Neural progenitor cell (in vitro differentiated cells): Measurements from ENCODE around the gene IQSEC1. TPM values are rescaled to one million over a fixed set of nuclear protein-coding genes. Genes with fewer than 3 reads are reported as not detected.

Experiments
- DNase-seq: peaks from one replicate; pipeline ENCODE4 v3.0.0-alpha.2; 2016; ENCODE audit warnings: low spot score
- H2AFZ ChIP-seq: fragments of 200-600 bp; sonication (generic); replicated peaks from 2 replicates; pipeline ENCODE4 v1.6.1; 2016; ENCODE audit warnings: antibody characterized with exemption
- H3F3A ChIP-seq: fragments of 200-600 bp; sonication (generic); 2 replicates; pipeline ENCODE4 v1.6.1; 2016; ENCODE audit warnings: antibody characterized with exemption, low read depth
- H3K27ac ChIP-seq: fragments of 200-600 bp; sonication (generic); 2 replicates; pipeline ENCODE4 v1.5.1; 2016; ENCODE audit warnings: mild to moderate bottlenecking
- H3K27me3 ChIP-seq: fragments of 200-600 bp; sonication (generic); 2 replicates; pipeline ENCODE4 v1.6.1; 2016; ENCODE audit warnings: mild to moderate bottlenecking, moderate library complexity
- H3K36me3 ChIP-seq: fragments of 200-600 bp; sonication (generic); 2 replicates; pipeline ENCODE4 v1.5.1; 2016
- H3K4me1 ChIP-seq: fragments of 200-600 bp; sonication (generic); 2 replicates; pipeline ENCODE4 v1.6.1; 2016; ENCODE audit warnings: mixed run types
- H3K4me2 ChIP-seq: fragments of 200-600 bp; sonication (generic); 2 replicates; pipeline ENCODE4 v1.6.1; 2016
- H3K4me3 ChIP-seq: fragments of 200-600 bp; sonication (generic); 2 replicates; pipeline ENCODE4 v1.5.1; 2016
- H3K79me2 ChIP-seq: fragments of 200-600 bp; sonication (generic); 2 replicates; pipeline ENCODE4 v1.6.1; 2016; ENCODE audit warnings: low read depth
- H3K9ac ChIP-seq: fragments of 200-600 bp; sonication (generic); 2 replicates; pipeline ENCODE4 v1.6.1; 2016
- H3K9me3 ChIP-seq: fragments of 200-600 bp; sonication (generic); 2 replicates; pipeline ENCODE4 v1.5.1; 2016; ENCODE audit warnings: low read depth
- H4K20me1 ChIP-seq: fragments of 200-600 bp; sonication (generic); 2 replicates; pipeline ENCODE4 v1.6.1; 2016; ENCODE audit warnings: low read depth
- H3K27ac Mint-ChIP-seq: 3 replicates; pipeline ENCODE4 v1.8.0; 2021; ENCODE audit warnings: mixed read lengths
- H3K27me3 Mint-ChIP-seq: 2 replicates; pipeline ENCODE4 v1.8.0; 2022; ENCODE audit warnings: low read depth, mild to moderate bottlenecking, inconsistent platforms, moderate library complexity, mixed read lengths; ENCODE audit not compliant: insufficient read depth
- H3K36me3 Mint-ChIP-seq: 3 replicates; pipeline ENCODE4 v1.8.0; 2021; ENCODE audit warnings: mixed read lengths
- H3K4me1 Mint-ChIP-seq: 3 replicates; pipeline ENCODE4 v1.8.0; 2021; ENCODE audit warnings: mixed read lengths
- H3K4me3 Mint-ChIP-seq: 3 replicates; pipeline ENCODE4 v1.8.0; 2021; ENCODE audit warnings: mild to moderate bottlenecking, moderate library complexity, mixed read lengths
- H3K9me3 Mint-ChIP-seq: 3 replicates; pipeline ENCODE4 v1.8.0; 2020; ENCODE audit warnings: mixed read lengths
- CTCF ChIP-seq: fragments of 200-600 bp; sonication (generic); IDR thresholded peaks from 2 replicates; pipeline ENCODE4 v1.5.1; 2017; ENCODE audit warnings: antibody characterized with exemption, mild to moderate bottlenecking
- EZH2 ChIP-seq: fragments of 200-600 bp; sonication (generic); IDR thresholded peaks from 2 replicates; pipeline ENCODE4 v1.6.1; 2017; ENCODE audit warnings: antibody characterized with exemption, mild to moderate bottlenecking, moderate library complexity
- EZH2phosphoT487 ChIP-seq: fragments of 200-600 bp; sonication (generic); IDR thresholded peaks from 2 replicates; pipeline ENCODE4 v1.6.1; 2017; ENCODE audit warnings: antibody characterized with exemption
- total RNA-seq: library from RNA; depleted of rRNA; stranded (reverse); fragments of >200 nt; gene quantifications from 2 replicates; pipeline ENCODE4 v1.2.3, GENCODE V29; 2015; ENCODE audit warnings: low replicate concordance

The IQSEC1 gene
- total RNA-seq, 1 donor from 2014 or later = 8.9 TPM

DNA sequence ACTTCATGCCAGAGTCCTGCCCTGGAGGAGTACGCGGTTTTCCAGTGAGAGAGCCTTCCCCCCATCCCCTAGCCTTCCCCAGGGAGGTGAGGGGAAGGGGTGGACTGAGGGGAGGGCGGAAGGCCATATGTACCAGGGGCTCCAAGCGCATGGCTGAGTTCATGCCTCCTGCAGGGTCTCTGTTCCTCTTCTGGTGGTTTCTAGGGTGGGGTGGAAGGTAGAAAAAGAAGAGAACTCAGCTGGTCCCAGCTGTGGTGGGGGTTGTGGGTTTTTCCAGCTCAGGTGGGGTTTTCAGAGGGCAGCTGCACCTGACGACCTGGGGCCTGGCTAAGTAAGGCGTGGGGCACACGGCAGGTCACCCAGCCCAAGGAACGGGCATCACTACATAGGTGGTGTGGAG lies 10.7 kb upstream of the IQSEC1 start:
- Mint-ChIP-seq H3K9me3 (no peaks in the 10 kb centered on the region), H3K4me1 (peaks cover 44% of the 10 kb centered on the region), H3K36me3 (no peaks in the 10 kb centered on the region), H3K27me3 (peaks cover 4% of the 10 kb centered on the region), H3K27ac (peak overlapping the region; percentile 85), H3K4me3 (no peak overlapping the region)
- H3K79me2 ChIP-seq = no peaks in the 10 kb centered on the region
- H3K27me3 ChIP-seq = no peaks in the 10 kb centered on the region
- no peak overlapping the region for H3K27ac ChIP-seq
- no peak overlapping the region for H3K9ac ChIP-seq
- H4K20me1 ChIP-seq = no peaks in the 10 kb centered on the region
- no peaks in the 10 kb centered on the region for H3K36me3 ChIP-seq
- no peak for TF ChIP-seq EZH2phosphoT487
- no peak for TF ChIP-seq EZH2
- no peak for TF ChIP-seq CTCF
- no peaks in the 10 kb centered on the region for H3K9me3 ChIP-seq
- no peak overlapping the region for H3K4me2 ChIP-seq
- peaks cover 14% of the 10 kb centered on the region for H3K4me1 ChIP-seq
- DNase-seq = no peak
- no peak overlapping the region for H2AFZ ChIP-seq
- H3F3A ChIP-seq = no peaks in the 10 kb centered on the region
- H3K4me3 ChIP-seq = no peak overlapping the region

DNA sequence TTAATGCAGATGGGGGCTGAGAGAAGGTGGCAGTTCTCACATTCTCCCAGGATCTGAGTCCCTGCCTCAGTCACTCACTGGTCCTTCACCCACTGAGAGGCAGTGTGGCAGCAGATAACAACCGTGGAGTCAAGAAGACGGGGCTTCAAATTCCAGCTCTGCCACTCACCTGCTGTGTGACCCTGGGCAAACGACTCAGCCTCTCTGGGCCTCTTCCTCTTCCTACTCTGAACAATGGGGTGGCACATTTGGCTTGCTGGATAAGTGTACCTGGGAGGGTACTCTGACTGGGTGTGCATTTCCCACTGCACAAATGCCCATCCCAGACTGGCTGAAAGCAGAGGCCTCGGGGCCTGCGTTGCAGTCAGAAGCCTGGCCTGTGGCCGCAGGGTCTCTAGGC lies 10.0 kb upstream of the IQSEC1 start:
- TF ChIP-seq CTCF = no peak
- no peak for TF ChIP-seq EZH2
- no peak for TF ChIP-seq EZH2phosphoT487
- Histone ChIP-seq H4K20me1 (no peaks in the 10 kb centered on the region), H2AFZ (no peak overlapping the region), H3K9ac (no peak overlapping the region), H3K36me3 (no peaks in the 10 kb centered on the region), H3K4me3 (no peak overlapping the region), H3K79me2 (no peaks in the 10 kb centered on the region), H3K9me3 (no peaks in the 10 kb centered on the region), H3K4me1 (peaks cover 17% of the 10 kb centered on the region), H3F3A (no peaks in the 10 kb centered on the region), H3K4me2 (no peak overlapping the region), H3K27ac (no peak overlapping the region), H3K27me3 (no peaks in the 10 kb centered on the region)
- Mint-ChIP-seq H3K4me3 (no peak overlapping the region), H3K36me3 (no peaks in the 10 kb centered on the region), H3K9me3 (no peaks in the 10 kb centered on the region), H3K4me1 (peaks cover 45% of the 10 kb centered on the region), H3K27me3 (peaks cover 4% of the 10 kb centered on the region), H3K27ac (peak overlapping the region; percentile 85)
- no peak for DNase-seq

DNA sequence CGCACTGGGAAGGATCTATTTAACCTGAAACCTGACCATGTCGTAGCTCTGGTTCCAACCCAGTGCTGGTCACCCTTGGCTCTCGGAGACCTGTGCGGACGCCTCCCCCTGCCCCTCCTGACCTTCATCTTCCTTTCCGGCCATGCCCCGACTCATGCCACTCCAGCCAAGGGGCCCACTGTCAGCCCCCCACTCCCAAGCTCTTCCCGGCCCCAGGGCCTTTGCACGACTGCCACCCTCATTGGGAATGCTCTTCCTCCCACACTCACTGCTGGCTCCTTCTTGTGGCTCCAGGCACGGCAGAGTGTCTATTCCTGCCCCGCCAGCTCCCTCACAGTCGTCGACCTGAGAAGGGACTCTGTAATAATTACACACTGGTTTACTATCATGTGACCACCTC lies 9.4 kb upstream of the IQSEC1 start:
- Histone ChIP-seq H3K36me3 (no peaks in the 10 kb centered on the region), H3K4me3 (no peak overlapping the region), H3K27ac (no peak overlapping the region), H3K9me3 (no peaks in the 10 kb centered on the region), H3F3A (no peaks in the 10 kb centered on the region), H3K4me1 (peaks cover 21% of the 10 kb centered on the region), H3K4me2 (no peak overlapping the region), H3K9ac (no peak overlapping the region), H3K27me3 (peaks cover under 1% of the 10 kb centered on the region), H3K79me2 (no peaks in the 10 kb centered on the region), H4K20me1 (no peaks in the 10 kb centered on the region), H2AFZ (no peak overlapping the region)
- H3K27ac Mint-ChIP-seq = peak overlapping the region; percentile 23
- H3K27me3 Mint-ChIP-seq = peaks cover 9% of the 10 kb centered on the region
- no peaks in the 10 kb centered on the region for H3K36me3 Mint-ChIP-seq
- no peak overlapping the region for H3K4me3 Mint-ChIP-seq
- H3K9me3 Mint-ChIP-seq = no peaks in the 10 kb centered on the region
- TF ChIP-seq EZH2 (no peak), EZH2phosphoT487 (no peak), CTCF (no peak)
- DNase-seq = no peak
- H3K4me1 Mint-ChIP-seq = peaks cover 44% of the 10 kb centered on the region
